ENCODE results near the gene C1orf141. TPM values are rescaled to one million over a fixed set of nuclear protein-coding genes. Genes with fewer than 3 reads are reported as not detected.

Gene C1orf141
- total RNA-seq, 2 experiments from 2014 or later: not detected

- POLR2A ChIA-PET: interaction anchor here (0.6 kb wide), 1 partner anchor 32 kb away, joined by 3 read pairs; no protein-coding TSS in a partner anchor
- H3K4me3 Mint-ChIP-seq: no peak overlapping the region
- H3K36me3 Mint-ChIP-seq (ENCODE audit: low read depth): peaks cover 64% of the 10 kb centered on the region
- no peak for ATAC-seq
- peaks cover under 1% of the 10 kb centered on the region for H3K4me1 Mint-ChIP-seq (ENCODE audit: low read depth)
- intact Hi-C loops (cut with micrococcal nuclease): no loop called here
- H3K9me3 Mint-ChIP-seq: no peaks in the 10 kb centered on the region
- CTCF ChIA-PET: interaction anchor here (1.2 to 1.3 kb wide), 2 partner anchors 15 to 169 kb away, joined by 3 to 5 read pairs; no protein-coding TSS in a partner anchor
- TF ChIP-seq, protein P1, sequence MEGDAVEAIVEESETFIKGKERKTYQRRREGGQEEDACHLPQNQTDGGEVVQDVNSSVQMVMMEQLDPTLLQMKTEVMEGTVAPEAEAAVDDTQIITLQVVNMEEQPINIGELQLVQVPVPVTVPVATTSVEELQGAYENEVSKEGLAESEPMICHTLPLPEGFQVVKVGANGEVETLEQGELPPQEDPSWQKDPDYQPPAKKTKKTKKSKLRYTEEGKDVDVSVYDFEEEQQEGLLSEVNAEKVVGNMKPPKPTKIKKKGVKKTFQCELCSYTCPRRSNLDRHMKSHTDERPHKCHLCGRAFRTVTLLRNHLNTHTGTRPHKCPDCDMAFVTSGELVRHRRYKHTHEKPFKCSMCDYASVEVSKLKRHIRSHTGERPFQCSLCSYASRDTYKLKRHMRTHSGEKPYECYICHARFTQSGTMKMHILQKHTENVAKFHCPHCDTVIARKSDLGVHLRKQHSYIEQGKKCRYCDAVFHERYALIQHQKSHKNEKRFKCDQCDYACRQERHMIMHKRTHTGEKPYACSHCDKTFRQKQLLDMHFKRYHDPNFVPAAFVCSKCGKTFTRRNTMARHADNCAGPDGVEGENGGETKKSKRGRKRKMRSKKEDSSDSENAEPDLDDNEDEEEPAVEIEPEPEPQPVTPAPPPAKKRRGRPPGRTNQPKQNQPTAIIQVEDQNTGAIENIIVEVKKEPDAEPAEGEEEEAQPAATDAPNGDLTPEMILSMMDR (IDR thresholded peaks at IDR 0.05): no peak
- no peak overlapping the region for H3K27ac Mint-ChIP-seq
- no peaks in the 10 kb centered on the region for H3K27me3 Mint-ChIP-seq
- DNase-seq: no peak
Observed at GRCh38 chr1:67043366-67043765, 91.4 kb downstream of the C1orf141 start.

Other genes starting within 250 kb of the C1orf141 start
- gene DNAI4, start 210.1 kb downstream of the C1orf141 start, total RNA-seq: 1 to 10 TPM; 1.0 to 1.7 TPM
- 10 to 100 TPM; 39.8 to 41.8 TPM for gene MIER1, start 210.0 kb downstream of the C1orf141 start, total RNA-seq
- gene SLC35D1, start 80.8 kb downstream of the C1orf141 start, total RNA-seq: 1 to 10 TPM; 8.3 to 8.4 TPM
- 1 to 10 TPM; 1.0 to 1.2 TPM for gene IL23R, start 31.5 kb upstream of the C1orf141 start, total RNA-seq
- 10 to 100 TPM; 29.1 to 29.7 TPM for gene IL12RB2, start 172.9 kb upstream of the C1orf141 start, total RNA-seq